NCI-H1436 treated with DMSO at 0.1 percent for 48 hours (cell line): ENCODE data around the gene LRRC30.

Experiments
- DNase-seq: peaks from one replicate; lab custom pipeline; 2025; lab: John Stamatoyannopoulos, UW

LRRC30 gene

GRCh38 chr18:7237673-7238272, 6.9 kb downstream of the LRRC30 start:
- no peak for DNase-seq

GRCh38 chr18:7242926-7243325, 12.0 kb downstream of the LRRC30 start:
- no peak for DNase-seq

- no peak for DNase-seq
Observed at GRCh38 chr18:7248877-7249276, 18.0 kb downstream of the LRRC30 start.

- no peak for DNase-seq
Observed at GRCh38 chr18:7254163-7254562, 23.3 kb downstream of the LRRC30 start.

GRCh38 chr18:7255054-7255453, 24.2 kb downstream of the LRRC30 start:
- DNase-seq, result no peak

GRCh38 chr18:7255643-7256042, 24.8 kb downstream of the LRRC30 start:
- no peak for DNase-seq

- no peak for DNase-seq
Observed at GRCh38 chr18:7256618-7257425, 25.9 kb downstream of the LRRC30 start.

- no peak for DNase-seq
Observed at GRCh38 chr18:7257426-7257740, 26.5 kb downstream of the LRRC30 start.

- no peak for DNase-seq
Observed at GRCh38 chr18:7259475-7259874, 28.6 kb downstream of the LRRC30 start.

- DNase-seq, result no peak
Observed at GRCh38 chr18:7261199-7261598, 30.3 kb downstream of the LRRC30 start.

- DNase-seq, result no peak
Observed at GRCh38 chr18:7267973-7268372, 37.1 kb downstream of the LRRC30 start.

GRCh38 chr18:7269942-7270341, 39.1 kb downstream of the LRRC30 start:
- DNase-seq, result no peak

GRCh38 chr18:7272311-7273049, 41.6 kb downstream of the LRRC30 start:
- DNase-seq, result no peak

- no peak for DNase-seq
Observed at GRCh38 chr18:7273301-7273921, 42.5 kb downstream of the LRRC30 start.

- no peak for DNase-seq
Observed at GRCh38 chr18:7281579-7281978, 50.7 kb downstream of the LRRC30 start.
